ENCODE measurements around the gene MXI1.

MXI1 gene

GRCh38 chr10:110207011-110207804 is at the start of gene MXI1:
MXI1 (plus strand) TSS chr10:110207605; CDS start chr10:110207809, 204 bp downstream.
- Mint-ChIP-seq H3K27me3 (peaks cover 11% of the 10 kb centered on the region), H3K4me1 (ENCODE audit: low read depth) (peaks cover 36% of the 10 kb centered on the region), H3K9me3 (ENCODE audit: low read depth) (no peaks in the 10 kb centered on the region), H3K4me3 (peak within 1 kb of the TSS; percentile 91), H3K36me3 (no peaks in the 10 kb centered on the region), H3K27ac (no peak within 1 kb of the TSS)

GRCh38 chr10:110158051-110159005 is 49.1 kb upstream of the MXI1 start:
- Mint-ChIP-seq H3K9me3 (ENCODE audit: low read depth) (no peaks in the 10 kb centered on the region), H3K4me3 (no peak overlapping the region), H3K27me3 (peaks cover 50% of the 10 kb centered on the region), H3K36me3 (no peaks in the 10 kb centered on the region), H3K27ac (no peak overlapping the region), H3K4me1 (ENCODE audit: low read depth) (peaks cover 24% of the 10 kb centered on the region)

- no peak overlapping the region for H3K27ac Mint-ChIP-seq
These were observed 47.3 kb upstream of the MXI1 start for GRCh38 chr10:110160081-110160480.

GRCh38 chr10:110160522-110160921 is 46.9 kb upstream of the MXI1 start:
- no peaks in the 10 kb centered on the region for H3K9me3 Mint-ChIP-seq (ENCODE audit: low read depth)

More at GRCh38 chr10:110160081-110160480, 47.3 kb upstream of the MXI1 start:
- peaks cover 48% of the 10 kb centered on the region for H3K27me3 Mint-ChIP-seq
- peaks cover 24% of the 10 kb centered on the region for H3K4me1 Mint-ChIP-seq (ENCODE audit: low read depth)
- H3K36me3 Mint-ChIP-seq = no peaks in the 10 kb centered on the region
- no peak overlapping the region for H3K4me3 Mint-ChIP-seq
- H3K9me3 Mint-ChIP-seq (ENCODE audit: low read depth) = no peaks in the 10 kb centered on the region

GRCh38 chr10:110162741-110163145 is 44.7 kb upstream of the MXI1 start:
- H3K27me3 Mint-ChIP-seq = peaks cover 57% of the 10 kb centered on the region
- H3K9me3 Mint-ChIP-seq (ENCODE audit: low read depth) = no peaks in the 10 kb centered on the region
- H3K4me1 Mint-ChIP-seq (ENCODE audit: low read depth) = peaks cover 6% of the 10 kb centered on the region
- no peaks in the 10 kb centered on the region for H3K36me3 Mint-ChIP-seq
- no peak overlapping the region for H3K27ac Mint-ChIP-seq
- no peak overlapping the region for H3K4me3 Mint-ChIP-seq

More at GRCh38 chr10:110160522-110160921, 46.9 kb upstream of the MXI1 start:
- Mint-ChIP-seq H3K27me3 (peaks cover 49% of the 10 kb centered on the region), H3K36me3 (no peaks in the 10 kb centered on the region), H3K4me3 (no peak overlapping the region), H3K27ac (no peak overlapping the region), H3K4me1 (ENCODE audit: low read depth) (peaks cover 22% of the 10 kb centered on the region)

DNA sequence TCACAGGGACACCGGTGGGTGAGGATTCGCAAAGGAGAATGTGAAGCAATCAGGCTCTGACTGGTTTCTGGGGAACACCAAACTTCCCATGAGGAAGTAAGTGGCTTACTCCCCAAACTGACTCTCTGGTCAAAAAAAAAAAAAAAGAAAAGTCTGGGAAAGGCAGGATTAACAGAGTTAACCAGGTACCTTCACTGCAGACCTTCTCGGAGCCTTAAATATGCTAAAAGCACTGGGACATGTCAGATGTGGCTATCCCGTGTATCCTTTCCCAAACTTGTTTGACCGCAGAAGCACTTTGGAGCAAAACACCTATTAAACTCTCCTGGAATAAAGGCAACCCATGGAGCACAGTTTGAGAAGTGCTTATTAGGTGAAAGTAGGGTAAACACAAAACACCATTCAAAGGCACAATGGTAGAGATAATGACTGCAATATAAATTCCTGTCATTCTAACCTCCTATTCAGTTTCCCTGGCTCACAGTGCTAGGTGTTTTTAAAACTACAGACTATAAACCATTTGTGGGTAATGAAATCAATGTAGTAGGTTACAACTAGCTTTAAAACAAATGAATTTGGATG is 44.1 kb upstream of the MXI1 start:
- no peak overlapping the region for H3K27ac Mint-ChIP-seq
- H3K4me3 Mint-ChIP-seq = no peak overlapping the region
- peaks cover 59% of the 10 kb centered on the region for H3K27me3 Mint-ChIP-seq
- H3K4me1 Mint-ChIP-seq (ENCODE audit: low read depth) = peaks cover 7% of the 10 kb centered on the region
- H3K9me3 Mint-ChIP-seq (ENCODE audit: low read depth) = no peaks in the 10 kb centered on the region
- H3K36me3 Mint-ChIP-seq = no peaks in the 10 kb centered on the region

GRCh38 chr10:110163841-110164240 is 43.6 kb upstream of the MXI1 start:
- H3K4me1 Mint-ChIP-seq (ENCODE audit: low read depth) = peaks cover 8% of the 10 kb centered on the region
- no peak overlapping the region for H3K4me3 Mint-ChIP-seq
- no peaks in the 10 kb centered on the region for H3K9me3 Mint-ChIP-seq (ENCODE audit: low read depth)
- peaks cover 59% of the 10 kb centered on the region for H3K27me3 Mint-ChIP-seq
- no peaks in the 10 kb centered on the region for H3K36me3 Mint-ChIP-seq
- no peak overlapping the region for H3K27ac Mint-ChIP-seq

- no peaks in the 10 kb centered on the region for H3K36me3 Mint-ChIP-seq
- no peak overlapping the region for H3K27ac Mint-ChIP-seq
- H3K4me3 Mint-ChIP-seq = no peak overlapping the region
- H3K9me3 Mint-ChIP-seq (ENCODE audit: low read depth) = no peaks in the 10 kb centered on the region
- H3K27me3 Mint-ChIP-seq = peaks cover 59% of the 10 kb centered on the region
- H3K4me1 Mint-ChIP-seq (ENCODE audit: low read depth) = peaks cover 10% of the 10 kb centered on the region
These were observed 42.2 kb upstream of the MXI1 start for GRCh38 chr10:110165239-110165638.

- H3K9me3 Mint-ChIP-seq (ENCODE audit: low read depth) = no peaks in the 10 kb centered on the region
- peaks cover 17% of the 10 kb centered on the region for H3K4me1 Mint-ChIP-seq (ENCODE audit: low read depth)
- H3K36me3 Mint-ChIP-seq = no peaks in the 10 kb centered on the region
- H3K27me3 Mint-ChIP-seq = peaks cover 57% of the 10 kb centered on the region
- no peak overlapping the region for H3K4me3 Mint-ChIP-seq
- H3K27ac Mint-ChIP-seq = no peak overlapping the region
These were observed 40.3 kb upstream of the MXI1 start for GRCh38 chr10:110167149-110167548.

- H3K36me3 Mint-ChIP-seq = no peaks in the 10 kb centered on the region
- no peak overlapping the region for H3K4me3 Mint-ChIP-seq
- H3K27ac Mint-ChIP-seq = no peak overlapping the region
- H3K27me3 Mint-ChIP-seq = peaks cover 56% of the 10 kb centered on the region
- no peaks in the 10 kb centered on the region for H3K9me3 Mint-ChIP-seq (ENCODE audit: low read depth)
- peaks cover 17% of the 10 kb centered on the region for H3K4me1 Mint-ChIP-seq (ENCODE audit: low read depth)
These were observed 38.6 kb upstream of the MXI1 start for GRCh38 chr10:110168601-110169481.

- Mint-ChIP-seq H3K27ac (no peak overlapping the region), H3K4me3 (no peak overlapping the region), H3K9me3 (ENCODE audit: low read depth) (no peaks in the 10 kb centered on the region), H3K27me3 (peaks cover 54% of the 10 kb centered on the region), H3K36me3 (no peaks in the 10 kb centered on the region), H3K4me1 (ENCODE audit: low read depth) (peaks cover 17% of the 10 kb centered on the region)
These were observed 37.8 kb upstream of the MXI1 start for GRCh38 chr10:110169586-110169985.

GRCh38 chr10:110170142-110170971 is 37.0 kb upstream of the MXI1 start:
- Mint-ChIP-seq H3K27ac (no peak overlapping the region), H3K4me1 (ENCODE audit: low read depth) (peaks cover 17% of the 10 kb centered on the region), H3K36me3 (no peaks in the 10 kb centered on the region), H3K9me3 (ENCODE audit: low read depth) (no peaks in the 10 kb centered on the region), H3K27me3 (peaks cover 54% of the 10 kb centered on the region), H3K4me3 (no peak overlapping the region)

DNA sequence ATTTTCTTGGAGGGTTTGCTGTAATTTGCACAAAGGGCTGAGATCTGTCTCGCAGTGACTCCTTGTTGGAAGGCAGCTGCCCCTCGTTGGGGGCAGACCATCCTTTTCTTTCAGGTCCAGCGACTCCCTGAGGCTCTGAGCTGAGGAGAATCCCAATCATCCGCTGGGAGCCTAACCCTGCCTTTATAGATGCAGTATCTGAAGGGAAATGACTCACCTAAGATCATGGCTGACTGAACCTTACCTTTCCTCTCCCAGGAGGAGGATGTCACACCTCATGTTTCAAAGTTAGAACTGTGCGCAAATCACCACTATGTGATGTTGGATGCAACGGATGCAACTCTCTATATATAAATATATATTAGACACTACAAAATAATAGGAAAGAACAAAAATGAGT is 36.4 kb upstream of the MXI1 start:
- H3K36me3 Mint-ChIP-seq = no peaks in the 10 kb centered on the region
- H3K9me3 Mint-ChIP-seq (ENCODE audit: low read depth) = no peaks in the 10 kb centered on the region
- H3K27me3 Mint-ChIP-seq = peaks cover 48% of the 10 kb centered on the region
- H3K4me1 Mint-ChIP-seq (ENCODE audit: low read depth) = peaks cover 15% of the 10 kb centered on the region
- H3K4me3 Mint-ChIP-seq = no peak overlapping the region
- no peak overlapping the region for H3K27ac Mint-ChIP-seq

All from activated naive CD8-positive, alpha-beta T cell (primary cell).